GM19455 (cell line): ENCODE measurements around the gene TECTA.
"Not testable (repeated sequence)": the region's sequence is repeated elsewhere in the genome, so short reads cannot be mapped to it uniquely, and the experiment has no call there.

Experiments used
- ATAC-seq: cut with Tn5 transposase; IDR thresholded peaks from one replicate; pipeline ENCODE4 v1.9.1; 2021; ENCODE audit not compliant: unreplicated experiment

Gene TECTA

GRCh38 chr11:121091492-121092152 lies 9.4 kb upstream of the TECTA start:
- no peak for ATAC-seq

GRCh38 chr11:121095561-121095960 lies 5.5 kb upstream of the TECTA start:
- ATAC-seq: no peak

GRCh38 chr11:121099364-121099763 lies 1.7 kb upstream of the TECTA start:
- no peak for ATAC-seq

GRCh38 chr11:121099885-121100284 lies 1.2 kb upstream of the TECTA start:
- no peak for ATAC-seq

- ATAC-seq: no peak
Observed at GRCh38 chr11:121104312-121104762, 3.3 kb downstream of the TECTA start.

DNA sequence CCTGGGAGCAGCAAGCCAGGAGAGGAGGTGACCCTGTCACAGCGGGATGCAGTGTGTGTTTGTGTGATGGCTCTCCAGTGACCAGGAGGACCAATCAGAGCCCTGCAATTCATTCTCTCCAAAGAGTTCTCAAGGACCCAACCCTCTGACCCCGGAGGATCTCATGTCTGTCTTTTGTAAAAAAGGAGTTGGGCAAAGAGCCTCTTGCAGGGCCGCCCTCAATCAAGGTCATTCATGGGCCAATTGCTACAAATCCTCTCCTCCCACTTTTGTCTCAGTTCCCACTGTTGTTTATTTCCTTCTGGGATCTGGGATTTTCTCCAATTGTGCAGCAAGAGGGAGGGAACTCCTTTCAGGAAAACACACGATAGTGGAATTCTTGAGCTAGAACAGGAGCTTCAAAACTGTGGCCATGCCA lies 4.0 kb downstream of the TECTA start:
- ATAC-seq: no peak

GRCh38 chr11:121105481-121106195 lies 4.6 kb downstream of the TECTA start:
- ATAC-seq: no peak

DNA sequence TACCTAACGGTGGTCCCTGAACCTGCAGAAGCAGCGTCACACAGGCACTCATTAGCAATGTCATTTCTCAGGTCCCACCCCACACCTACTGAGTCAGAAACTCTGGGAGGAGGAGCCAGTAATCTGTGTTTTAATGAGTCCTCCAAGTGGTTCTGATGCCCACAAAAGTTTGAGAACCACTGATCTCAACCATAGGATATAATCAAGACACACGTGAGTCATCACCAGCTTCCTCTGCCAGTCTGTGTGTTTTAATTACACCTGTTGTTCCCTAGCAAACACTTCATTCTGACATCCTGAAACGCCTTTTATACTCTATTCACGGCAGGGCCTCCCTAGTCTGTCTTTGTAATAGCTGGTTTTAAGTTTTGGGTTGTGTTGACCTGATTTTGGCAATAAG lies 5.8 kb downstream of the TECTA start:
- ATAC-seq: no peak

DNA sequence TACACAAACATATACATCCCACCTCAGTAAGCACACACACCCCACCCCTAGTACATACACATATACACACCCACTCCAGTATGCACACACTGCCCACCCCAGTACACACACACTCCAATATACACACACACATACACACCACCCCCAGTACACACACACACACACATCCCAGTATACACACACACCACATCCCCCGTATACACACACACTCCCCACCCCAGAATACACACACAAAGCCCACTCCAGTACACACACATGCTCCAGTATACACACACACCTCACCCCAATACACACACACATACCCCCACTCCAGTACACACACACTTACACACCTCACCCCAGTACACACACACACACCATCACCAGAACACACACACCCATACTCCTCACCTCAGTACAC lies 7.4 kb downstream of the TECTA start:
- no peak for ATAC-seq

- no peak for ATAC-seq
Observed at GRCh38 chr11:121109471-121109870, 8.4 kb downstream of the TECTA start.

GRCh38 chr11:121109916-121110586 lies 9.0 kb downstream of the TECTA start:
- no peak for ATAC-seq

DNA sequence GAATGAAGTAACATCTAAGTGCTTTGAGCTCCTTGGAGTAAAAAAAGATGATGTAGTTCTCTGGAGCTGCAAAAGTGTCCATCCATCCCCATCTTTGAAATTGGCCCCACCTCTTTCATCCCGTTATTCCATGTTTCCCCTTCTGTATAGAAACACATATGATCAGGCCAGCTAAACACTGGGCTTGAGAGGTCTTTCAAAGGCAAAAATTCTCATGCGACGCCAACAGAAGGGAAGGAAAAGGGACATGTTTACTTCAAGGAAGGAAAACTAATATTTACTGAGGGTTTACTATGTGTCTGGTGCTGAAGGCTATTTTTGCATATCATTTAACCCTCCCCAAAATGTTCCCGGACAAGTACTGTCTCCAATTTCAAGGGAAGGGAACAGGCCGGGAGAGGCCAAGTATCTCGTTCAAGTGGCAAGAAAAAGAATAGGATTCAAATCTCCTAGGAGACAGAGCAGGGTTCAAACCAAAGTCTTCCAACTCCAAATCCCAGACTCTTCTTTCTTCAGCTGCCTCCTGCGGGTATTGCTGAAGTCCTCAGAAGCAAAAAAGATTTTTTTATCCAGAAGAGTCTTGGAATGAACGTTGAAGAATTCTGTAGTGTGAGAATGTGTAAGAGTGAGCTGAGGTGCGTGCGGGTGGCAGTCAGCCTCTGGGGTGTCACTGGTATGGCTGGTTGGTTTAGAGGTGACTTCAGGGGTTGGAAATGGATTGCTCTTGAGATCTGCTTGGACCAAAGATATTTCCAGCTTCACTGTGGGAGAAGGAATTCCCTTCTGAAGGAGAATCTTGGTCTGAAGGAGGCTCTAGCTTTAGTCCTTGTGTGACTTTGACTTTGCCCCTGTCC lies 10.1 kb downstream of the TECTA start:
- ATAC-seq: no peak

DNA sequence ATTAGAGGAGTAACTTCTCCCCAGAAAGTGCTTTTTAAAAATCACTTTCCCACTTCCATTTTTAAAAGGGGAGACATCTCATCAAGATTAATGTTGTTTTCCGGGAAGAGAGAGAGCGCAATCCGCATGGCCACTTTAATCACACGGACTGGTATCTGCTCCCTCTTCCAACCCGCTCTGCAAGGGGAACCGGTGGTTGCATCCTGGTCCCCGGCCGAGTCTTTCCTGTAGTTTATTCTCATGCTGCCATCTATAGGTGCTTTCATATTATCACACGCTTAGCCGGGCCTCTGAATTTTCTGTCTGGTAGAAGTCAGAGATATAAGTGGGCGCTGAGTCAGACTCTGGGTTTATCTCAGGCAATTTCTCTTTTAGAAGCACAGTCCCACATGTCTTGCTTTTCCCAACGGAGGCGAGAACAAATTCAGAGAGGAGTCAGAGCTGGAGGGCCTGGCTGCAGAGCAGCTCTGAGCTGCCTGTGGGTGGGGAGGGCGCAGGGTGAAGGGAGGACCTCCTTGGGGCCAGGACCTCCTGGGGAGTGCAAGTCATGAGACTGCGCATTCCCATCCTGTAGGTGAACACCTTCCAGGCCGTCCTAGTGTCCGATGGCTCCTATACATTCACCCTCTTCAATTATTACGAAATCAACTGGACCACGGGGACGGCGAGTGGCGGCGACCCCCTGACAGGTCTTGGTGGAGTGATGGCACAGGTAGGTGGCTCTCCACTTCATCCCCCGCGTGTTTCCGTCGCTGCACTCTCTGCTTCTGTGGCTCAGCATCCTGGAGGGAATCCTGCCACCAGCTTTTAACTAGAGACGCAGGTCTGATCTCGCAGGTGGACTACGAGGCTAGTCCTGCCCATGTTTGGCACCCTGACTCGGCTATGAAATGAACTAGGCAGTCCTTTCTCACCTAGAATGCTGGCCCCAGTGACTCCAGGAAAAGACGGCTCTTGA lies 11.7 kb downstream of the TECTA start:
- ATAC-seq: no peak

- no peak for ATAC-seq
Observed at GRCh38 chr11:121113611-121114010, 12.6 kb downstream of the TECTA start.

- not testable (repeated sequence) for ATAC-seq
Observed at GRCh38 chr11:121115024-121115423, 14.0 kb downstream of the TECTA start.

DNA sequence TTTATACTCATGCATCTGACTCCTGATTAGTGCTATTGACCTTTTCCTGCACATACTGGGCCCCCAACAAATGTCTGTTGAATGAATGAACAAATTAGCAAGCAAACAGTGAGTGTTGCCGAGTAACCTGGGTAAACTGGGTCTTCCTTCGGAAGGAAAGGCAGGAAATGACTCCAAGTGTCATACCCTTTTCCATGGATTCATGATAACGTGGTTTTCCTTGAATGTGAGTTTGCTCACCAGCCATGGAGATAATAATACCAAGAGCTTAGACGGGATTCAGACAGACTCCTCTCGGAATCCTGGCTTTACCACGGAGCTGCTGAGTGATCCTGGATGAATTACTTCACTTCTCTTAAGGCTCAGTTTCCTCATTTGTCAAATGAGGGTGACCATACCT lies 16.7 kb downstream of the TECTA start:
- no peak for ATAC-seq

DNA sequence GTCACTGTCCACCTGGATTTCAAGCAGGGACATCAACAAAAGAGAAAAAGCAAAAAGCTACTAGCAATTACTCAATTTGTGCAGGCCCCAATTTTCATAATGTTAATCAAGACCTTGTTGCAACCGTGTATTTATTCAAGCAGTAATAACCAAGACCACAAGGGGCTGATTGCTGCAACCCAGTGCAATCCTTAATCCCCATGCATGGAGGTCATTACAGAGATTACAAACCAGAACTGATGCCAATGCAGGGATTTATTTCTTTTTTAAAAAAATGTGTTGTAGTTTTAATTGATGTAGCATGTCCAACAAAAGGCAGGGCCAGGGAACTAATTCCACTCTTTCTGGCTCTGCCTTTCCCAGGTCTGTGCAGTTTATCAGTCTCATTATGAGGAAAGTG lies 18.4 kb downstream of the TECTA start:
- ATAC-seq: no peak

DNA sequence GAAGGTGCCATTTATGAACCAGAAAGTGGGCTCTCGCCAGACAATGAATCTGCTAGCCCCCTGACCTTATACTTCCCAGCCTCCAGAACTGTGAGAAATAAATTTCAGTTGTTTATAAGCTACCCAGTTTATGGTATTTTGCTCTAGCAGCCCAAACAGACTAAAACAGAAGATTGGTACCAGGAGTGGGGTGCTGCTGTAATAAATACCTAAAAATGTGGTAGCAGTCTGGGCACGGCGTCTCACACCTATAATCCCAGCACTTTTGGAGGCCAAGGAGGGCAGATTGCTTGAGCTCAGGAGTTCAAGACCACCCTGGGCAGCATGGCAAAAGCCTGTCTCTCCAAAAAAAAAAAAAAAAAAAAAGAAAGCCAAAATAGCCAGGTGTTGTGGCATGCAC lies 21.3 kb downstream of the TECTA start:
- no peak for ATAC-seq

DNA sequence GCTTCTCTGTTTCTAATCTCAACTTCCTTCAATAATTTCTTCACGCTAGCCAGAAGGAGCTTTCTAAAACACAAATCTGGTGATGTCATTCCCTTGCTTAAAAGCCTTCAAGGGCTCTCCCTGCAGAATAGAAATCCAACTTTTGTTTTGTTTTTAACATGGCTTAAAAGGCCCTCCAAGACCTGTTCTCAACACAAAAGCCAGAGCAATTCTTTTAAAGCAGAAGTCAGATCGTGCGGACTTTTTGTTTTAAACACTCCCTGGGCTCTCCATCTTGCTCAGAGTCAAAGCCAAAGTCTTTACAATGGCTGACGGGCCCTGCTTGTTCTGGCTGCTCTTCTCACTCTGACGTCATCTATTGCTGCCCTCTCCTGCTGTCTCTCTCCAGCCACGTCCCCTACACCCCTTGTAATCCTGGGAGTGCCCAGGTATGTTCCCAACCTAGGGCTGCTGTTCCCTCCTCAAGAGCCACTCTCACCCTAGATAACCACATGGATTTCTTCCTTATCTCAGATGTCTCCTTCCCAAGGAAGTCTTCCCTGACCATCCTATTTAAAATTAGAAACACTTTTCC lies 22.5 kb downstream of the TECTA start:
- ATAC-seq: no peak

DNA sequence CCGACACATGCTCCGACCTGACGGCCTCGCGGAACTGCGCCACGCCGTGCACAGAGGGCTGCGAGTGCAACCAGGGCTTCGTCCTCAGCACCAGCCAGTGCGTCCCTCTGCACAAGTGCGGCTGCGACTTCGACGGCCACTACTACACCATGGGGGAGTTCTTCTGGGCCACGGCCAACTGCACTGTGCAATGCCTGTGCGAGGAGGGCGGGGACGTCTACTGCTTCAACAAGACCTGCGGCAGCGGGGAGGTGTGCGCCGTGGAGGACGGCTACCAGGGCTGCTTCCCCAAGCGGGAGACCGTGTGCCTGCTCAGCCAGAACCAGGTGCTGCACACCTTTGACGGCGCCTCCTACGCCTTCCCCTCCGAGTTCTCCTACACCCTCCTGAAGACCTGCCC lies 26.8 kb downstream of the TECTA start:
- ATAC-seq: no peak
